ENCODE results near the gene F12. TPM values are rescaled to one million over a fixed set of nuclear protein-coding genes. Genes with fewer than 3 reads are reported as not detected.

The F12 gene
- total and polyA plus RNA-seq, 2 experiments from 2014 or later: 0.43 to 1.8 TPM

DNA sequence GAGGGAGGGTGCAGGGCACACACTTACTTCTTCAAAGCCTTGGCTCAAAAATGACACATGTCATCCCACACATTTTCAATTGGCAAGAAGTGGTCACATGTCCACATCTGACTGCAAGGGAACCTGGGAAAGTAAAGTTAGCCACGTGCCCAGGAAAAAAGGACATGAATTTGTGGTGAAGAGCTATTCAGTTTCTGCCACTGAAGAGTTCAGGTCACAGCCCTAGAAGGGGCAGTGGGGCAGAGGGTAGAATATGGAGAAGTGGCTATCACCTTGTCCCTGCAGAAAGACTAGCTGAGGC lies 53.5 kb downstream of the F12 start:
- Histone ChIP-seq H3K79me2 (ENCODE audit: insufficient read depth) (peaks cover 5% of the 10 kb centered on the region), H4K20me1 (ENCODE audit: insufficient read depth) (no peaks in the 10 kb centered on the region), H2AFZ (no peak overlapping the region), H3K9me3 (ENCODE audit: low read depth) (no peaks in the 10 kb centered on the region), H3K4me2 (ENCODE audit: unreplicated experiment) (no peak overlapping the region), H3K36me3 (ENCODE audit: low read depth) (no peaks in the 10 kb centered on the region), H3K4me1 (ENCODE audit: insufficient read depth) (no peaks in the 10 kb centered on the region), H3F3A (ENCODE audit: insufficient read depth) (no peaks in the 10 kb centered on the region), H3K9ac (no peak overlapping the region), H3K27ac (no peak overlapping the region), H3K4me3 (no peak overlapping the region), H3K9me2 (ENCODE audit: insufficient read depth) (no peaks in the 10 kb centered on the region), H3K27me3 (replicated peaks; ENCODE audit: insufficient read depth) (no peaks in the 10 kb centered on the region)
- WGBS, 2 experiments (ENCODE audit: low coverage in 1 of 2, low lambda C conversion rate in 2 of 2, missing lambda C conversion rate in 2 of 2): 3 to 5% methylated on average over 1 of the region's 1 CpG
- TF ChIP-seq EZH2 (IDR thresholded peaks at IDR 0.05; ENCODE audit: insufficient read depth, poor library complexity, severe bottlenecking) (no peak), EZH2phosphoT487 (IDR thresholded peaks at IDR 0.05; ENCODE audit: insufficient read depth, low read depth) (no peak)
- DNase-seq: no peak
- in situ Hi-C loops (cut with MboI): no loop called here

DNA sequence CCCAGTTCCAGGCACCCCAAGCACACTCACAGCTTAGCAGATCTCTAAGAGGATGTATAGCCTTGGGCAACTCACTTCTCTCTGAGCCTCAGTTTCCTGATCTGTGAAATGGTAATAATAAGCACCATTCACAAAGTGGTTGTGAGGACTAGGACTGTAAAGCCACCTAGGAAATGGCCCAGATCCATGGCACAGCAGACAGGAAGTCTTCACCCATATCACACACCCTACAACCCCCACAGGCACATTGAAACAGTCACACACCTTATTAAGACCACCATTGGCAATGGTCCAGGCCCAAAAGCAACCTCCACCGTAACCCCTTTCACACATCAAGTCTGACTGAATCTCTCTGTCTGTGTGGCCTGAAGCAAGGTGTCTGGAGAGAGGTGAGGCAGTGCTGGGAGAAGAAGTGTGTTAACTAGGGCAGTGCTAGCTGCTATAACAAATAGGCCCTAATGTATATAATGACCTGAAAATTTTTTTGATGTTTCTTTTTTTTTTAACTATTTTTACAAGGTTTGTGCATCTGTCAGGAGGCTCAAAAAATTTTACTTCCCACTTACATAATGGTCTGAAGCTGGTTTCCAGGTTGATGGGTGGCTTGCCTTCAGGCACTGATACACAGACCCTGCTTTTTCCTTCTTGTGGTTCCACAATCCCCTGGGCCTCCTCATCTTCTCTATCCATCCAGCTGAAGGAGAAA lies 54.0 kb downstream of the F12 start:
- Histone ChIP-seq H3F3A (ENCODE audit: insufficient read depth) (no peaks in the 10 kb centered on the region), H3K9me2 (ENCODE audit: insufficient read depth) (no peaks in the 10 kb centered on the region), H3K79me2 (ENCODE audit: insufficient read depth) (peaks cover 10% of the 10 kb centered on the region), H3K9me3 (ENCODE audit: low read depth) (no peaks in the 10 kb centered on the region), H3K9ac (no peak overlapping the region), H3K4me3 (no peak overlapping the region), H3K4me2 (ENCODE audit: unreplicated experiment) (no peak overlapping the region), H4K20me1 (ENCODE audit: insufficient read depth) (no peaks in the 10 kb centered on the region), H3K4me1 (ENCODE audit: insufficient read depth) (peaks cover 4% of the 10 kb centered on the region), H3K36me3 (ENCODE audit: low read depth) (no peaks in the 10 kb centered on the region), H2AFZ (no peak overlapping the region), H3K27ac (no peak overlapping the region), H3K27me3 (replicated peaks; ENCODE audit: insufficient read depth) (no peaks in the 10 kb centered on the region)
- in situ Hi-C loops (cut with MboI): no loop called here
- WGBS, 2 experiments (ENCODE audit: low coverage in 1 of 2, low lambda C conversion rate in 2 of 2, missing lambda C conversion rate in 2 of 2): 43 to 55% methylated on average over 1 of the region's 1 CpG
- TF ChIP-seq EZH2 (IDR thresholded peaks at IDR 0.05; ENCODE audit: insufficient read depth, poor library complexity, severe bottlenecking) (no peak), EZH2phosphoT487 (IDR thresholded peaks at IDR 0.05; ENCODE audit: insufficient read depth, low read depth) (no peak)
- DNase-seq: no peak

DNA sequence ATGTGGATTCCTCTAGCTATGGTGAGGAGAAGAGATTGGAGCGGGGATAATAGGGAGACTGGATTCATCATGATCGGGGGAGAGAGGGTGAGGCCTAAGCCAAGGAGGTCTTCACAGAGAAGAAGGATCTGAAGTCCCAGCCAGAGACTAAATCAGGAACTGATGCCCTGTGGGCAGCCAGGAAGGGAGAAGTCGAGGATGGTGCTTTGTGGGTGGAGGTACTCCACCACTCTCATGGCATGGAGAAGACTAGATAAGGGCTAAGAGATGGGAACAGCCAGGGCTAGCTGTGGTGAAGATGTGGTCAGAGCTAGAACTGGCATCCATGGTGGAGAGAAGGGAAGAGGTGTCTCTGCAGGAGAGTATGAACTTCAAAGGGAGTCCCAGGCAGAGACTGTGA lies 54.7 kb downstream of the F12 start:
- 59 to 62% methylated on average over 3 of the region's 3 CpGs for WGBS, 2 experiments (ENCODE audit: low coverage in 1 of 2, low lambda C conversion rate in 2 of 2, missing lambda C conversion rate in 2 of 2)
- Histone ChIP-seq H3K9ac (no peak overlapping the region), H3F3A (ENCODE audit: insufficient read depth) (no peaks in the 10 kb centered on the region), H3K36me3 (ENCODE audit: low read depth) (no peaks in the 10 kb centered on the region), H3K9me3 (ENCODE audit: low read depth) (no peaks in the 10 kb centered on the region), H3K4me3 (no peak overlapping the region), H2AFZ (no peak overlapping the region), H3K79me2 (ENCODE audit: insufficient read depth) (peaks cover 16% of the 10 kb centered on the region), H3K27me3 (replicated peaks; ENCODE audit: insufficient read depth) (no peaks in the 10 kb centered on the region), H3K4me1 (ENCODE audit: insufficient read depth) (peaks cover 10% of the 10 kb centered on the region), H3K4me2 (ENCODE audit: unreplicated experiment) (no peak overlapping the region), H3K9me2 (ENCODE audit: insufficient read depth) (no peaks in the 10 kb centered on the region), H4K20me1 (ENCODE audit: insufficient read depth) (no peaks in the 10 kb centered on the region), H3K27ac (no peak overlapping the region)
- DNase-seq: no peak
- in situ Hi-C loops (cut with MboI): no loop called here
- TF ChIP-seq EZH2phosphoT487 (IDR thresholded peaks at IDR 0.05; ENCODE audit: insufficient read depth, low read depth): no peak
- TF ChIP-seq EZH2 (IDR thresholded peaks at IDR 0.05; ENCODE audit: insufficient read depth, poor library complexity, severe bottlenecking): no peak

DNA sequence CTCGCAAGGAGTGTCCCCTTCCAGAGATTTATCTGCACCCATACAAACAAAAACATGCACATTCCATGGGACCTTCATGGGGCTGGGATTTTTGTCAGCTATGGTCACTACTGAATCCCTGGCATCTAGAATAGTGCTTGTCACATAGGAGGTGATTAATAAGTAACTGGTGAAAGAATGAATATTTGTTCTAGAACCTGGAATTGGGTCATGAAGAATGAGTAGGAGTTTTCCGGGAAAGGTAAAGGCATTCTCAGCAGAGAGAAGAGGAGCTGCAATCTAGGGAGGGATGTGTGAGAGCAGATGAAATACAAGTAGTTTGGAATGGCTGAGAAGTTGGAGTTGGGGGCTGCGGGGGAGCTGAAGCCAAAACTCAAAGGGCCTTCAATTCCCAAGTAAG lies 55.1 kb downstream of the F12 start:
- no peak overlapping the region for H3K27ac ChIP-seq
- no peak overlapping the region for H3K4me2 ChIP-seq (ENCODE audit: unreplicated experiment)
- H3F3A ChIP-seq (ENCODE audit: insufficient read depth): no peaks in the 10 kb centered on the region
- no peaks in the 10 kb centered on the region for H3K9me3 ChIP-seq (ENCODE audit: low read depth)
- in situ Hi-C loops (cut with MboI): no loop called here
- no peak overlapping the region for H3K4me3 ChIP-seq
- H3K4me1 ChIP-seq (ENCODE audit: insufficient read depth): peaks cover 13% of the 10 kb centered on the region
- H2AFZ ChIP-seq: no peak overlapping the region
- no peak for TF ChIP-seq EZH2phosphoT487 (IDR thresholded peaks at IDR 0.05; ENCODE audit: insufficient read depth, low read depth)
- TF ChIP-seq EZH2 (IDR thresholded peaks at IDR 0.05; ENCODE audit: insufficient read depth, poor library complexity, severe bottlenecking): no peak
- no peaks in the 10 kb centered on the region for H4K20me1 ChIP-seq (ENCODE audit: insufficient read depth)
- no peak overlapping the region for H3K9ac ChIP-seq
- 94% methylated on average over 3 of the region's 3 CpGs for WGBS, 2 experiments (ENCODE audit: low coverage in 1 of 2, low lambda C conversion rate in 2 of 2, missing lambda C conversion rate in 2 of 2)
- H3K36me3 ChIP-seq (ENCODE audit: low read depth): no peaks in the 10 kb centered on the region
- H3K79me2 ChIP-seq (ENCODE audit: insufficient read depth): peaks cover 20% of the 10 kb centered on the region
- no peak for DNase-seq
- no peaks in the 10 kb centered on the region for H3K9me2 ChIP-seq (ENCODE audit: insufficient read depth)
- H3K27me3 ChIP-seq (replicated peaks; ENCODE audit: insufficient read depth): no peaks in the 10 kb centered on the region

DNA sequence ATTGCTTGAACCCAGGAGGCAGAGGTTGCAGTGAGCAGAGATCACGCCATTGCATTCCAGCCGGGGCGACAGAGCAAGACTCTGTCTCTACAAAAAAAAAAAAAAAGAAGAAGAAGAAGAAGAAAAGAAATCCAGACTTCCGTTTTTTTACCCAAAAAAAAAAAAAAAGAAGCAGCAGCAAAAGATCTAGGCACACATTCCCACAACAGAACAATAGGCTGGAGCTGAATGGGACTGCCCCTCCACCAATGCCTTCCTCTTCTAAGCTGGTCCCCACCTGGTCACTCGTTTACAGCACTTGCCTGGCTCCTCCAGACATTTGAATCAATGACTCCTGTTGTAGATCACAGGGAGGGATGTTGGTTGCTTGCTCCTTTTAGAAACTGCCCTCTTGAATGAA lies 56.3 kb downstream of the F12 start:
- Histone ChIP-seq H3K27me3 (replicated peaks; ENCODE audit: insufficient read depth) (no peaks in the 10 kb centered on the region), H4K20me1 (ENCODE audit: insufficient read depth) (no peaks in the 10 kb centered on the region), H3K36me3 (ENCODE audit: low read depth) (no peaks in the 10 kb centered on the region; the same call in 1 of the 2 replicates), H3K4me3 (no peak overlapping the region), H3K4me2 (ENCODE audit: unreplicated experiment) (no peak overlapping the region), H3K9ac (no peak overlapping the region), H3F3A (ENCODE audit: insufficient read depth) (no peaks in the 10 kb centered on the region), H3K27ac (no peak overlapping the region), H3K79me2 (ENCODE audit: insufficient read depth) (peaks cover 32% of the 10 kb centered on the region), H2AFZ (no peak overlapping the region), H3K9me2 (ENCODE audit: insufficient read depth) (no peaks in the 10 kb centered on the region), H3K9me3 (ENCODE audit: low read depth) (no peaks in the 10 kb centered on the region), H3K4me1 (ENCODE audit: insufficient read depth) (peaks cover 17% of the 10 kb centered on the region)
- TF ChIP-seq EZH2phosphoT487 (IDR thresholded peaks at IDR 0.05; ENCODE audit: insufficient read depth, low read depth) (no peak), EZH2 (IDR thresholded peaks at IDR 0.05; ENCODE audit: insufficient read depth, poor library complexity, severe bottlenecking) (no peak)
- no peak for DNase-seq
- WGBS, 2 experiments (ENCODE audit: low coverage in 1 of 2, low lambda C conversion rate in 2 of 2, missing lambda C conversion rate in 2 of 2): 81 to 88% methylated on average over 5 of the region's 5 CpGs
- in situ Hi-C loops (cut with MboI): no loop called here

Other genes starting within 250 kb of the F12 start
- 31.5 and 35.9 TPM in 2 replicates for gene RAB24, start 105.8 kb downstream of the F12 start, total RNA-seq (2014; rRNA removed; shearing (Covaris generic))
- 26.6 and 28.9 TPM in 2 replicates for gene RAB24, start 105.8 kb downstream of the F12 start, polyA plus RNA-seq (2016; fragmentation: Nextera tagmentation; extraction: Ambion mirVana)
- 184 and 212 TPM in 2 replicates for gene PRELID1, start 105.8 kb downstream of the F12 start, total RNA-seq (2014; rRNA removed; shearing (Covaris generic))
- gene PRELID1, start 105.8 kb downstream of the F12 start, polyA plus RNA-seq (2016; fragmentation: Nextera tagmentation; extraction: Ambion mirVana): 253 and 255 TPM in 2 replicates
- gene MXD3, start 97.7 kb downstream of the F12 start, total RNA-seq (2014; rRNA removed; shearing (Covaris generic)): 7.8 and 23.0 TPM in 2 replicates
- gene MXD3, start 97.7 kb downstream of the F12 start, polyA plus RNA-seq (2016; fragmentation: Nextera tagmentation; extraction: Ambion mirVana): 6.1 and 6.5 TPM in 2 replicates
- gene LMAN2, start 57.9 kb downstream of the F12 start, total RNA-seq (2014; rRNA removed; shearing (Covaris generic)): 313 and 389 TPM in 2 replicates
- gene LMAN2, start 57.9 kb downstream of the F12 start, polyA plus RNA-seq (2016; fragmentation: Nextera tagmentation; extraction: Ambion mirVana): 303 and 313 TPM in 2 replicates
- gene RGS14, start 51.6 kb downstream of the F12 start, total RNA-seq (2014; rRNA removed; shearing (Covaris generic)): 4.3 and 6.4 TPM in 2 replicates
- gene RGS14, start 51.6 kb downstream of the F12 start, polyA plus RNA-seq (2016; fragmentation: Nextera tagmentation; extraction: Ambion mirVana): 2.2 and 2.5 TPM in 2 replicates
- not detected in 2 replicates for gene SLC34A1, start 25.1 kb downstream of the F12 start, total RNA-seq (2014; rRNA removed; shearing (Covaris generic))
- not detected in 2 replicates for gene SLC34A1, start 25.1 kb downstream of the F12 start, polyA plus RNA-seq (2016; fragmentation: Nextera tagmentation; extraction: Ambion mirVana)
- gene PFN3, start 8.9 kb downstream of the F12 start, total RNA-seq (2014; rRNA removed; shearing (Covaris generic)): not detected in 2 replicates
- gene PFN3, start 8.9 kb downstream of the F12 start, polyA plus RNA-seq (2016; fragmentation: Nextera tagmentation; extraction: Ambion mirVana): not detected in 2 replicates
- gene GRK6, start 17.1 kb upstream of the F12 start, total RNA-seq (2014; rRNA removed; shearing (Covaris generic)): 17.3 and 30.4 TPM in 2 replicates
- 7.7 and 13.5 TPM in 2 replicates for gene GRK6, start 17.1 kb upstream of the F12 start, polyA plus RNA-seq (2016; fragmentation: Nextera tagmentation; extraction: Ambion mirVana)
- gene PRR7, start 37.2 kb upstream of the F12 start, total RNA-seq (2014; rRNA removed; shearing (Covaris generic)): 23.9 and 24.8 TPM in 2 replicates
- 10.5 and 11.1 TPM in 2 replicates for gene PRR7, start 37.2 kb upstream of the F12 start, polyA plus RNA-seq (2016; fragmentation: Nextera tagmentation; extraction: Ambion mirVana)
- gene DBN1, start 64.1 kb upstream of the F12 start, total RNA-seq (2014; rRNA removed; shearing (Covaris generic)): 224 and 257 TPM in 2 replicates
- 160 and 163 TPM in 2 replicates for gene DBN1, start 64.1 kb upstream of the F12 start, polyA plus RNA-seq (2016; fragmentation: Nextera tagmentation; extraction: Ambion mirVana)
- gene PDLIM7, start 88.0 kb upstream of the F12 start, total RNA-seq (2014; rRNA removed; shearing (Covaris generic)): 320 and 357 TPM in 2 replicates
- 551 and 556 TPM in 2 replicates for gene PDLIM7, start 88.0 kb upstream of the F12 start, polyA plus RNA-seq (2016; fragmentation: Nextera tagmentation; extraction: Ambion mirVana)
- gene DOK3, start 100.3 kb upstream of the F12 start, total RNA-seq (2014; rRNA removed; shearing (Covaris generic)): 0.25 and 0.97 TPM in 2 replicates
- 0.76 and 0.80 TPM in 2 replicates for gene DOK3, start 100.3 kb upstream of the F12 start, polyA plus RNA-seq (2016; fragmentation: Nextera tagmentation; extraction: Ambion mirVana)
- 78.5 and 117 TPM in 2 replicates for gene DDX41, start 107.4 kb upstream of the F12 start, total RNA-seq (2014; rRNA removed; shearing (Covaris generic))
- gene DDX41, start 107.4 kb upstream of the F12 start, polyA plus RNA-seq (2016; fragmentation: Nextera tagmentation; extraction: Ambion mirVana): 63.0 and 67.9 TPM in 2 replicates
- 21.9 and 22.9 TPM in 2 replicates for gene FAM193B, start 145.0 kb upstream of the F12 start, total RNA-seq (2014; rRNA removed; shearing (Covaris generic))
- gene FAM193B, start 145.0 kb upstream of the F12 start, polyA plus RNA-seq (2016; fragmentation: Nextera tagmentation; extraction: Ambion mirVana): 6.1 and 8.0 TPM in 2 replicates
- 137 and 138 TPM in 2 replicates for gene TMED9, start 182.6 kb upstream of the F12 start, total RNA-seq (2014; rRNA removed; shearing (Covaris generic))
- 254 and 282 TPM in 2 replicates for gene TMED9, start 182.6 kb upstream of the F12 start, polyA plus RNA-seq (2016; fragmentation: Nextera tagmentation; extraction: Ambion mirVana)
- gene B4GALT7, start 190.6 kb upstream of the F12 start, total RNA-seq (2014; rRNA removed; shearing (Covaris generic)): 42.7 and 53.5 TPM in 2 replicates
- gene B4GALT7, start 190.6 kb upstream of the F12 start, polyA plus RNA-seq (2016; fragmentation: Nextera tagmentation; extraction: Ambion mirVana): 35.2 and 37.9 TPM in 2 replicates

All from GM23248 (cell line).